ENCODE measurements around the gene ARMH1. TPM values are rescaled to one million over a fixed set of nuclear protein-coding genes. Genes with fewer than 3 reads are reported as not detected.

Gene ARMH1
- total RNA-seq, 1 experiment from 2014 or later: 2.8 TPM

GRCh38 chr1:44707959-44708831, 33.7 kb downstream of the ARMH1 start:
- Histone ChIP-seq H3K27me3 (ENCODE audit: control insufficient read depth, insufficient read depth, low read length) (no peaks in the 10 kb centered on the region), H3K4me3 (ENCODE audit: low read depth in 2 of 2, low read length in 2 of 2) (peak overlapping the region in 1 of 2 experiments; percentile 37; a peak in 1 of 4 replicates), H3K9me3 (ENCODE audit: control insufficient read depth, insufficient read depth, low read depth, low read length) (no peaks in the 10 kb centered on the region), H3K27ac (ENCODE audit: low read length) (no peak overlapping the region), H3K4me1 (ENCODE audit: control insufficient read depth, insufficient read depth, low read length) (peaks cover 3% of the 10 kb centered on the region; the same call in 1 of the 2 replicates), H3K36me3 (ENCODE audit: control insufficient read depth, insufficient read depth, low read length) (no peaks in the 10 kb centered on the region)
- intact Hi-C loops (cut with micrococcal nuclease; ENCODE audit: unreplicated experiment): no loop called here
- ATAC-seq (peak; percentile 82), DNase-seq (ENCODE audit: low read depth, low spot score) (no peak)
- CTCF ChIA-PET: no interaction called here
- BruUV-seq (replicated peaks): no TSS peak
- no peak for TF ChIP-seq SIN3A (IDR thresholded peaks at IDR 0.05; ENCODE audit: borderline replicate concordance, insufficient read depth, low read depth, low read length)
- TF ChIP-seq TCF7L2 (IDR thresholded peaks at IDR 0.05; ENCODE audit: low read depth, low read length): no peak
- TF ChIP-seq CTCF (IDR thresholded peaks at IDR 0.05): peak; percentile 87
- no peak for TF ChIP-seq POLR2AphosphoS5 (IDR thresholded peaks at IDR 0.05; ENCODE audit: low read depth, low read length)
- TF ChIP-seq REST (IDR thresholded peaks at IDR 0.05; ENCODE audit: insufficient read depth in 1 of 2, low read depth in 2 of 2, low read length in 1 of 2): no peak
- in situ Hi-C loops (cut with HindIII; ENCODE audit: low pct_unique_long_range_greater_than_20kb, low sequenced_read_pairs): no loop called here
- POLR2A ChIA-PET: no interaction called here

- Histone ChIP-seq H3K36me3 (ENCODE audit: control insufficient read depth, insufficient read depth, low read length) (no peaks in the 10 kb centered on the region), H3K27me3 (ENCODE audit: control insufficient read depth, insufficient read depth, low read length) (peaks cover 3% of the 10 kb centered on the region; the same call in 1 of the 2 replicates), H3K4me1 (ENCODE audit: control insufficient read depth, insufficient read depth, low read length) (no peaks in the 10 kb centered on the region), H3K4me3 (ENCODE audit: low read depth in 2 of 2, low read length in 2 of 2) (no peak overlapping the region), H3K27ac (ENCODE audit: low read length) (no peak overlapping the region), H3K9me3 (ENCODE audit: control insufficient read depth, insufficient read depth, low read depth, low read length) (no peaks in the 10 kb centered on the region)
- TF ChIP-seq POLR2AphosphoS5 (IDR thresholded peaks at IDR 0.05; ENCODE audit: low read depth, low read length): no peak
- no peak for TF ChIP-seq TCF7L2 (IDR thresholded peaks at IDR 0.05; ENCODE audit: low read depth, low read length)
- TF ChIP-seq CTCF (IDR thresholded peaks at IDR 0.05): no peak
- no peak for TF ChIP-seq REST (IDR thresholded peaks at IDR 0.05; ENCODE audit: insufficient read depth in 1 of 2, low read depth in 2 of 2, low read length in 1 of 2)
- TF ChIP-seq SIN3A (IDR thresholded peaks at IDR 0.05; ENCODE audit: borderline replicate concordance, insufficient read depth, low read depth, low read length): no peak
- in situ Hi-C loops (cut with HindIII; ENCODE audit: low pct_unique_long_range_greater_than_20kb, low sequenced_read_pairs): no loop called here
- BruUV-seq (replicated peaks): no TSS peak
- intact Hi-C loops (cut with micrococcal nuclease; ENCODE audit: unreplicated experiment): no loop called here
- no peak for ATAC-seq
- DNase-seq (ENCODE audit: low read depth, low spot score): no peak
- ChIA-PET POLR2A (interaction anchor here (0.6 kb wide), 1 partner anchor 13 kb away, joined by 3 read pairs; no protein-coding TSS in a partner anchor), CTCF (interaction anchor here (0.7 kb wide), 1 partner anchor 299 kb away, joined by 4 read pairs; no protein-coding TSS in a partner anchor)
These were observed 38.8 kb downstream of the ARMH1 start for GRCh38 chr1:44713321-44713781.
